HG03097 (cell line): ENCODE measurements around the gene PPP6R3.
"Not testable (repeated sequence)": the region's sequence is repeated elsewhere in the genome, so short reads cannot be mapped to it uniquely, and the experiment has no call there.

Source experiments
- ATAC-seq: cut with Tn5 transposase; IDR thresholded peaks from one replicate; pipeline ENCODE4 v1.9.1; 2021; ENCODE audit not compliant: unreplicated experiment, low FRiP score

The PPP6R3 gene

GRCh38 chr11:68433541-68433940 lies 27.0 kb upstream of the PPP6R3 start:
- no peak for ATAC-seq

GRCh38 chr11:68434159-68434558 lies 26.4 kb upstream of the PPP6R3 start:
- not testable (repeated sequence) for ATAC-seq

GRCh38 chr11:68436162-68436888 lies 24.2 kb upstream of the PPP6R3 start:
- ATAC-seq, result no peak

- no peak for ATAC-seq
Measured at GRCh38 chr11:68436985-68437926, 23.3 kb upstream of the PPP6R3 start.

GRCh38 chr11:68437927-68438657 lies 22.5 kb upstream of the PPP6R3 start:
- no peak for ATAC-seq

- no peak for ATAC-seq
Measured at GRCh38 chr11:68438658-68439259, 21.8 kb upstream of the PPP6R3 start.

GRCh38 chr11:68439355-68440065 lies 21.0 kb upstream of the PPP6R3 start:
- no peak for ATAC-seq

- no peak for ATAC-seq
Measured at GRCh38 chr11:68440224-68440623, 20.3 kb upstream of the PPP6R3 start.

GRCh38 chr11:68441466-68442230 lies 18.9 kb upstream of the PPP6R3 start:
- no peak for ATAC-seq

GRCh38 chr11:68442433-68442832 lies 18.1 kb upstream of the PPP6R3 start:
- no peak for ATAC-seq

- no peak for ATAC-seq
Measured at GRCh38 chr11:68444566-68444965, 16.0 kb upstream of the PPP6R3 start.

GRCh38 chr11:68445531-68446035 lies 15.0 kb upstream of the PPP6R3 start:
- ATAC-seq, result no peak

- ATAC-seq, result no peak
Measured at GRCh38 chr11:68446046-68446725, 14.4 kb upstream of the PPP6R3 start.

GRCh38 chr11:68447015-68447801 lies 13.3 kb upstream of the PPP6R3 start:
- no peak for ATAC-seq

- not testable (repeated sequence) for ATAC-seq
Measured at GRCh38 chr11:68447914-68448313, 12.6 kb upstream of the PPP6R3 start.

GRCh38 chr11:68448604-68449011 lies 11.9 kb upstream of the PPP6R3 start:
- no peak for ATAC-seq

- no peak for ATAC-seq
Measured at GRCh38 chr11:68449951-68450350, 10.6 kb upstream of the PPP6R3 start.

- ATAC-seq, result no peak
Measured at GRCh38 chr11:68450711-68451110, 9.8 kb upstream of the PPP6R3 start.
